ENCODE results near the gene PRICKLE2. TPM values are rescaled to one million over a fixed set of nuclear protein-coding genes. Genes with fewer than 3 reads are reported as not detected.
A peak's percentile ranks its signal among the peaks of the same experiment; 100 is the strongest.

The PRICKLE2 gene
- total RNA-seq, 1 experiment from 2014 or later = 5.6 TPM

DNA sequence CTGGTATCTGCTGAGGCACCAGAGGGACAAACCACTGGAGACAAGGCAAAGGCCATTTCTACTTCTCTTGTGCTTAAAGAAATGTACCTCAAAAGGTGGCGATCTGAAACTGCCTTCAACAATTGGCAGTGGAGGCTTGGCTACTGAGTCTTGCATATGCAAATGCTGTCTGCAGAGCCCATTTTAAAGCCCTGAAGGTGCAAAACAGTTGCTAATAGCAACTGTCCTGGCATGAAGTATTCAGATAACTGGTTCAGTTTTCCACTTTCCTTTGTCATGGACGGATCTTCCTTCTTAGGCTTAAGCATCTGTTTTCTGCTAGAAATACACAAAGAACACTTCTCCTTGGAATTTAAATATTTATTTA lies 130.6 kb downstream of the PRICKLE2 start:
- Mint-ChIP-seq H3K27ac (peak overlapping the region; percentile 82), H3K4me3 (0 out of 2 replicates have a peak overlapping the region, but pooled peaks have one; percentile 10), H3K9me3 (no peaks in the 10 kb centered on the region; the same call in 1 of the 2 replicates), H3K4me1 (peaks cover 52% of the 10 kb centered on the region), H3K36me3 (no peaks in the 10 kb centered on the region), H3K27me3 (ENCODE audit: low read depth) (no peaks in the 10 kb centered on the region; the same call in 1 of the 2 replicates)
- ChIA-PET POLR2A (no interaction called here), CTCF (interaction anchor here (0.9 to 1.4 kb wide), 3 partner anchors 10 to 131 kb away, joined by 3 to 4 read pairs (median 3); partner anchors contain the start of gene PRICKLE2)
- no peak for TF ChIP-seq TEAD1 (CRISPR knock-in tag; IDR thresholded peaks at IDR 0.05)
- TF ChIP-seq TCF7 (CRISPR knock-in tag; IDR thresholded peaks at IDR 0.05; ENCODE audit: low read depth) = no peak
- TF ChIP-seq KAT7 (CRISPR knock-in tag; IDR thresholded peaks at IDR 0.05; ENCODE audit: borderline replicate concordance) = no peak
- DNase-seq (ENCODE audit: low spot score) (no peak), ATAC-seq (peak; percentile 89)

DNA sequence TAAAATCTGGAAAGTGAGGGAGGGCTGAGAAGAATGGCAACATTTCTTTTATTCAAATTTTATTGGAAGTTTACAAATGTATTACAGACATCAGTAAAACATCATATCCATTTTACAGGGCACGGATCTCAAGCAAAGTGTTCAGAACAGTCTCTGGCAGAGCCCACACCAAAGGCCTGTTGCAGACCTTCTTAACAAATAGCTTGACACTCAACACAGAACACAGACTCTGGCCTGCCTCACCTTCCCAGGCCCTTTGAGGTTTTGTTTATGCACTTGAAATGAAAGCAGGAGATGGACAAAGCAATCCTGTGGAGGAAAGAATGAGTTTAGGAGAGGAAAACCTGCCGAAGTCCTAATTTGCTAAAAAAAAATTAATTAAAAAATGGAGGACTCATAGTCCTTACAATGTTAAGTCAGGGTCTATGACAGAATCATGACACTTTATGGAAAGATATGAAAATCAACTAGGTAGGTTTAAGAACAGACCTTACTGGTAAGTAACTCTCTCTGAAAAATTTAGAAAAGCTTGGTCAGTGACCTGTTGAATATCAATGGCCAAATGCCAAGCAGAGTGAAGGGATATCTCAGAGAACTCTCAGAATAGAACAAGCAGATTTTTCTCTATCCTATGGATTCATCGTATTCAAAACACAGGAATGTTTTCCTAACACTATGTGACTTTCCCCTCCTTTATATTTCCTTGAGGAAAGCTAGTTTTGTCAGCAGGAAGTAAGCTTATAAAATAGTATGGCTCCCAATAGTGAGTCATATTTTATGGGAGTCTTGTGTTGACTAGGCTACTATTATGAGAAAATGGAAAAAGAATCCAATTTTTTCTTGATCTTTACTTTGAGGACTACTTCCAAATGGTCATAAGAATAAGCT lies 131.2 kb downstream of the PRICKLE2 start:
- TF ChIP-seq, protein P1, sequence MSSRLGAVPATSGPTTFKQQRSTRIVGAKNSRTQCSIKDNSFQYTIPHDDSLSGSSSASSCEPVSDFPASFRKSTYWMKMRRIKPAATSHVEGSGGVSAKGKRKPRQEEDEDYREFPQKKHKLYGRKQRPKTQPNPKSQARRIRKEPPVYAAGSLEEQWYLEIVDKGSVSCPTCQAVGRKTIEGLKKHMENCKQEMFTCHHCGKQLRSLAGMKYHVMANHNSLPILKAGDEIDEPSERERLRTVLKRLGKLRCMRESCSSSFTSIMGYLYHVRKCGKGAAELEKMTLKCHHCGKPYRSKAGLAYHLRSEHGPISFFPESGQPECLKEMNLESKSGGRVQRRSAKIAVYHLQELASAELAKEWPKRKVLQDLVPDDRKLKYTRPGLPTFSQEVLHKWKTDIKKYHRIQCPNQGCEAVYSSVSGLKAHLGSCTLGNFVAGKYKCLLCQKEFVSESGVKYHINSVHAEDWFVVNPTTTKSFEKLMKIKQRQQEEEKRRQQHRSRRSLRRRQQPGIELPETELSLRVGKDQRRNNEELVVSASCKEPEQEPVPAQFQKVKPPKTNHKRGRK (CRISPR knock-in tag; IDR thresholded peaks at IDR 0.05; ENCODE audit: borderline replicate concordance) = no peak
- TF ChIP-seq, protein P2, sequence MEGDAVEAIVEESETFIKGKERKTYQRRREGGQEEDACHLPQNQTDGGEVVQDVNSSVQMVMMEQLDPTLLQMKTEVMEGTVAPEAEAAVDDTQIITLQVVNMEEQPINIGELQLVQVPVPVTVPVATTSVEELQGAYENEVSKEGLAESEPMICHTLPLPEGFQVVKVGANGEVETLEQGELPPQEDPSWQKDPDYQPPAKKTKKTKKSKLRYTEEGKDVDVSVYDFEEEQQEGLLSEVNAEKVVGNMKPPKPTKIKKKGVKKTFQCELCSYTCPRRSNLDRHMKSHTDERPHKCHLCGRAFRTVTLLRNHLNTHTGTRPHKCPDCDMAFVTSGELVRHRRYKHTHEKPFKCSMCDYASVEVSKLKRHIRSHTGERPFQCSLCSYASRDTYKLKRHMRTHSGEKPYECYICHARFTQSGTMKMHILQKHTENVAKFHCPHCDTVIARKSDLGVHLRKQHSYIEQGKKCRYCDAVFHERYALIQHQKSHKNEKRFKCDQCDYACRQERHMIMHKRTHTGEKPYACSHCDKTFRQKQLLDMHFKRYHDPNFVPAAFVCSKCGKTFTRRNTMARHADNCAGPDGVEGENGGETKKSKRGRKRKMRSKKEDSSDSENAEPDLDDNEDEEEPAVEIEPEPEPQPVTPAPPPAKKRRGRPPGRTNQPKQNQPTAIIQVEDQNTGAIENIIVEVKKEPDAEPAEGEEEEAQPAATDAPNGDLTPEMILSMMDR (IDR thresholded peaks at IDR 0.05) = no peak
- TF ChIP-seq CREB1 (CRISPR knock-in tag; IDR thresholded peaks at IDR 0.05) (no peak), ZNF219 (CRISPR knock-in tag; IDR thresholded peaks at IDR 0.05; ENCODE audit: borderline replicate concordance) (no peak), ZNF317 (CRISPR knock-in tag; IDR thresholded peaks at IDR 0.05; ENCODE audit: borderline replicate concordance, low read depth) (no peak), TEAD1 (CRISPR knock-in tag; IDR thresholded peaks at IDR 0.05) (no peak), ZNF671 (CRISPR knock-in tag; IDR thresholded peaks at IDR 0.05) (no peak), GTF2I (CRISPR knock-in tag; conservative IDR thresholded peaks at IDR 0.05) (no peak)
- TF ChIP-seq, protein P3, sequence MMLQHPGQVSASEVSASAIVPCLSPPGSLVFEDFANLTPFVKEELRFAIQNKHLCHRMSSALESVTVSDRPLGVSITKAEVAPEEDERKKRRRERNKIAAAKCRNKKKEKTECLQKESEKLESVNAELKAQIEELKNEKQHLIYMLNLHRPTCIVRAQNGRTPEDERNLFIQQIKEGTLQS (CRISPR knock-in tag; conservative IDR thresholded peaks at IDR 0.05) = no peak
- H3K4me1 Mint-ChIP-seq = peaks cover 55% of the 10 kb centered on the region
- ChIA-PET CTCF (interaction anchor here (0.9 to 1.4 kb wide), 3 partner anchors 11 to 132 kb away, joined by 3 to 4 read pairs (median 3); partner anchors contain the start of gene PRICKLE2), POLR2A (no interaction called here)
- peak overlapping the region; percentile 82 for H3K27ac Mint-ChIP-seq
- H3K9me3 Mint-ChIP-seq = no peaks in the 10 kb centered on the region; the same call in 1 of the 2 replicates
- no peak for DNase-seq (ENCODE audit: low spot score)
- H3K4me3 Mint-ChIP-seq = peak overlapping the region; percentile 19
- no peaks in the 10 kb centered on the region for H3K36me3 Mint-ChIP-seq
- ATAC-seq = no peak
- no peaks in the 10 kb centered on the region; the same call in 1 of the 2 replicates for H3K27me3 Mint-ChIP-seq (ENCODE audit: low read depth)

GRCh38 chr3:64093211-64093610 lies 132.1 kb downstream of the PRICKLE2 start:
- Mint-ChIP-seq H3K36me3 (no peaks in the 10 kb centered on the region), H3K27ac (no peak overlapping the region), H3K27me3 (ENCODE audit: low read depth) (no peaks in the 10 kb centered on the region; the same call in 1 of the 2 replicates), H3K4me3 (no peak overlapping the region), H3K9me3 (no peaks in the 10 kb centered on the region; the same call in 1 of the 2 replicates), H3K4me1 (peaks cover 56% of the 10 kb centered on the region)
- TF ChIP-seq GABPB1 (CRISPR knock-in tag; IDR thresholded peaks at IDR 0.05) (no peak), CREM (CRISPR knock-in tag; IDR thresholded peaks at IDR 0.05) (no peak), USF2 (CRISPR knock-in tag; IDR thresholded peaks at IDR 0.05) (no peak), RELA (CRISPR knock-in tag; IDR thresholded peaks at IDR 0.05; ENCODE audit: borderline replicate concordance) (no peak), TEAD1 (CRISPR knock-in tag; IDR thresholded peaks at IDR 0.05) (no peak)
- TF ChIP-seq, protein P4, sequence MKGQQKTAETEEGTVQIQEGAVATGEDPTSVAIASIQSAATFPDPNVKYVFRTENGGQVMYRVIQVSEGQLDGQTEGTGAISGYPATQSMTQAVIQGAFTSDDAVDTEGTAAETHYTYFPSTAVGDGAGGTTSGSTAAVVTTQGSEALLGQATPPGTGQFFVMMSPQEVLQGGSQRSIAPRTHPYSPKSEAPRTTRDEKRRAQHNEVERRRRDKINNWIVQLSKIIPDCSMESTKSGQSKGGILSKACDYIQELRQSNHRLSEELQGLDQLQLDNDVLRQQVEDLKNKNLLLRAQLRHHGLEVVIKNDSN (CRISPR knock-in tag; IDR thresholded peaks at IDR 0.05) = no peak
- no peak for ATAC-seq
- no peak for DNase-seq (ENCODE audit: low spot score)
- CTCF ChIA-PET = interaction anchor here (1.4 kb wide), 1 partner anchor 63 kb away, joined by 3 read pairs; no protein-coding TSS in a partner anchor
- POLR2A ChIA-PET = no interaction called here
